Transverse colon (tissue), 4 donors: ENCODE data around the gene ZNF500. TPM values are rescaled to one million over a fixed set of nuclear protein-coding genes. Genes with fewer than 3 reads are reported as not detected.

ENCODE experiments used
- DNase-seq: peaks from one replicate; pipeline ENCODE4 v3.0.0-alpha.2; 2019
- H3K27ac ChIP-seq, 4 donors: fragments of 200-600 bp; sonication (generic); 2 replicates each; pipeline ENCODE4 v1.5.1; 2016 to 2018; ENCODE audit warnings: inconsistent platforms in 4 of 4
- H3K27me3 ChIP-seq: fragments of 200-600 bp; sonication (generic); 2 replicates; pipeline ENCODE4 v1.5.1; 2017; ENCODE audit warnings: inconsistent platforms
- H3K36me3 ChIP-seq, 4 donors: fragments of 200-600 bp; sonication (generic); 2 replicates each; pipeline ENCODE4 v1.5.1; 2017 to 2019; ENCODE audit warnings: inconsistent platforms in 4 of 4
- H3K4me1 ChIP-seq, 4 donors: fragments of 200-600 bp; sonication (generic); 2 replicates each; pipeline ENCODE4 v1.5.1; 2017 to 2020; ENCODE audit warnings: inconsistent platforms in 4 of 4
- H3K4me3 ChIP-seq, 4 donors: fragments of 200-600 bp; sonication (generic); 1 replicate in 1 of 4; 2 replicates in 3 of 4; pipeline versions ENCODE4 v1.5.1 to v1.6.1; 2017 to 2019; ENCODE audit warnings: inconsistent platforms in 4 of 4
- H3K9me3 ChIP-seq, 2 donors: fragments of 200-600 bp; sonication (generic); 2 replicates each; pipeline ENCODE4 v1.5.1; 2017 to 2019; ENCODE audit warnings: inconsistent platforms in 2 of 2
- EP300 ChIP-seq: sonication (generic); formaldehyde crosslinking; IDR thresholded peaks from one replicate; pipeline ENCODE4 v1.6.1; 2017; ENCODE audit warnings: antibody characterized with exemption, low read depth
- POLR2A ChIP-seq: fragments of 450-650 bp; IDR thresholded peaks from one replicate; pipeline ENCODE4 v1.6.1; 2016; ENCODE audit warnings: antibody characterized with exemption, mild to moderate bottlenecking, moderate library complexity
- POLR2AphosphoS5 ChIP-seq, 3 donors: sonication (generic); formaldehyde crosslinking; IDR thresholded peaks; one replicate each; pipeline ENCODE4 v1.6.1; 2016; ENCODE audit warnings: antibody characterized with exemption in 3 of 3
- WGBS, 2 donors: methylation state at CpG; one replicate each; pipeline ENCODE4 v1.1.5; 2018; ENCODE audit warnings: low coverage in 1 of 2; 5-methylcytosine and 5-hydroxymethylcytosine counted together
- in situ Hi-C, 4 donors: fragments of 200-750 bp; cut with MboI; loops; one replicate each; pipeline versions ENCODE4 v1.15.0 to v1.15.1; 2017; ENCODE audit warnings: low sequenced_read_pairs in 3 of 4, low pct_ligation_motif_present in 1 of 4, low pct_unique_long_range_greater_than_20kb in 1 of 4
- intact Hi-C: fragments of 100-400 bp; cut with DNase I; formaldehyde crosslinking; loops from one replicate; pipeline ENCODE4 v1.15.1; 2023; ENCODE audit warnings: low total_unique reads
- total RNA-seq, 4 donors: library from RNA; depleted of rRNA; stranded (reverse); fragments of >200 nt; gene quantifications; one replicate each; pipeline ENCODE4 v1.1.0, GENCODE V29; 2016
- TF ChIP-seq, protein P1 (sequence below), 5 experiments: fragments of 200-600 bp in 3 of 5; fragments of 450-650 bp in 2 of 5; sonication (generic) in 3 of 5; IDR thresholded peaks; 1 replicate in 2 of 5; 2 replicates in 3 of 5; pipeline ENCODE4 v1.5.1; 2016 to 2017; ENCODE audit warnings: antibody characterized with exemption in 5 of 5, inconsistent platforms in 3 of 5, mild to moderate bottlenecking in 2 of 5, moderate library complexity in 1 of 5

Gene ZNF500
- total RNA-seq, 4 donors from 2014 or later = 9.7 to 31.2 (median 11.6) TPM

DNA sequence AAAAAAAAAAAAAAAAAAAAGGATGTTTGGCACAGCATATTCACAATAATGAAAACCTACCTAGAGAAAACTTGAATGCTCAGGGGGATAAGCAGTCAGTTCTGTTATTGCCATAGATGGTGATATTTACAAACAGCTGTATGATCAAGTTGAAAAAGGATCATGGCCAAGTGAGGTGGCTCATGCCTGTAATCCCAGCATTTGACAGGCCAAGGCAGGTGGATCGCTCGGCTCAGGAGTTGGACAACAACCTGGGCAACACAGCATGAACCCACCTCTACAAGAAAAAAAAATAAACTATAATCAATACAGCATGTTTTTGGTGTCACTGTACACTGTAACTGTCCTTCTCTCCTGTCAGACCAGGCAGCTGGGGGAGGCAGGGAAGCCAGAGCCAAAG, 52.0 kb downstream of the ZNF500 start:
- H3K36me3 ChIP-seq = peaks cover 0 to 16% (median 0%) of the 10 kb centered on the region in 4 donors
- no peaks in the 10 kb centered on the region for H3K27me3 ChIP-seq
- intact Hi-C loops (no loop called here), in situ Hi-C loops (no loop called here)
- H3K27ac ChIP-seq = no peak overlapping the region
- TF ChIP-seq POLR2AphosphoS5 (IDR thresholded peaks at IDR 0.05) (no peak), POLR2A (no peak), EP300 (no peak)
- TF ChIP-seq, protein P1, sequence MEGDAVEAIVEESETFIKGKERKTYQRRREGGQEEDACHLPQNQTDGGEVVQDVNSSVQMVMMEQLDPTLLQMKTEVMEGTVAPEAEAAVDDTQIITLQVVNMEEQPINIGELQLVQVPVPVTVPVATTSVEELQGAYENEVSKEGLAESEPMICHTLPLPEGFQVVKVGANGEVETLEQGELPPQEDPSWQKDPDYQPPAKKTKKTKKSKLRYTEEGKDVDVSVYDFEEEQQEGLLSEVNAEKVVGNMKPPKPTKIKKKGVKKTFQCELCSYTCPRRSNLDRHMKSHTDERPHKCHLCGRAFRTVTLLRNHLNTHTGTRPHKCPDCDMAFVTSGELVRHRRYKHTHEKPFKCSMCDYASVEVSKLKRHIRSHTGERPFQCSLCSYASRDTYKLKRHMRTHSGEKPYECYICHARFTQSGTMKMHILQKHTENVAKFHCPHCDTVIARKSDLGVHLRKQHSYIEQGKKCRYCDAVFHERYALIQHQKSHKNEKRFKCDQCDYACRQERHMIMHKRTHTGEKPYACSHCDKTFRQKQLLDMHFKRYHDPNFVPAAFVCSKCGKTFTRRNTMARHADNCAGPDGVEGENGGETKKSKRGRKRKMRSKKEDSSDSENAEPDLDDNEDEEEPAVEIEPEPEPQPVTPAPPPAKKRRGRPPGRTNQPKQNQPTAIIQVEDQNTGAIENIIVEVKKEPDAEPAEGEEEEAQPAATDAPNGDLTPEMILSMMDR (IDR thresholded peaks at IDR 0.05) = no peak
- no peaks in the 10 kb centered on the region for H3K4me1 ChIP-seq
- H3K9me3 ChIP-seq = no peaks in the 10 kb centered on the region
- 97 to 100% methylated on average over 2 of the region's 2 CpGs for WGBS, 2 donors
- DNase-seq = no peak
- no peak overlapping the region for H3K4me3 ChIP-seq

- no peak for TF ChIP-seq EP300
- no peak for TF ChIP-seq POLR2A
- TF ChIP-seq, protein P1 (IDR thresholded peaks at IDR 0.05) = no peak
- TF ChIP-seq POLR2AphosphoS5 (IDR thresholded peaks at IDR 0.05) = no peak
- intact Hi-C loops (no loop called here), in situ Hi-C loops (no loop called here)
These were observed 53.1 kb downstream of the ZNF500 start for GRCh38 chr16:4713663-4714501.

DNA sequence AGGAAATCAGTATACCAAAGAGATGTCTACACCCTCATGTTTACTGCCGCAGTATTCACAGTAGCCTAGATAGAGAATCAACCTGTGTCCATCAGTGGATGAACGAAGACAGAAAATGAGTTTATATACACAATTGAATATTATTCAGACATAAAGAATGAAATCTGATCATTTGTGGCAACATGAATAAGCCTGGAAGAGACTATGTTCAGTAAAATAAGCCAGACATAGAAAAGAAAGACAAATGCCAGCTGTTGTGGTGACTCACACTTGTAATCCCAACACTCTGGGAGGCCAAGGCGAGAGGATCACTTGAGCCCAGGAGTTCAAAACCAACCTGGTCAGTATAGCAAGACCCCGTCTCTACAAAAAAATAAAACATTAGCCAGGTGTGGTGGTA, 57.5 kb downstream of the ZNF500 start:
- 91 to 100% methylated on average over 1 to 4 of the region's 4 CpGs for WGBS, 2 donors
- Histone ChIP-seq H3K9me3 (no peaks in the 10 kb centered on the region), H3K36me3 (peaks cover 0 to 16% (median 7%) of the 10 kb centered on the region in 4 donors), H3K27me3 (no peaks in the 10 kb centered on the region), H3K4me3 (no peak overlapping the region), H3K4me1 (no peaks in the 10 kb centered on the region), H3K27ac (no peak overlapping the region)
- no peak for DNase-seq
- in situ Hi-C loops = no loop called here
- TF ChIP-seq, protein P1 (IDR thresholded peaks at IDR 0.05) = no peak
- TF ChIP-seq POLR2A = no peak
- TF ChIP-seq POLR2AphosphoS5 (IDR thresholded peaks at IDR 0.05) = no peak
- TF ChIP-seq EP300 = no peak
- intact Hi-C loops = no loop called here

More at GRCh38 chr16:4713663-4714501, 53.1 kb downstream of the ZNF500 start:
- no peaks in the 10 kb centered on the region for H3K4me1 ChIP-seq
- 91 to 93% methylated on average over 2 to 18 of the region's 18 CpGs for WGBS, 2 donors
- no peaks in the 10 kb centered on the region for H3K9me3 ChIP-seq
- no peak overlapping the region for H3K27ac ChIP-seq
- no peaks in the 10 kb centered on the region for H3K27me3 ChIP-seq
- no peak overlapping the region for H3K4me3 ChIP-seq
- no peak for DNase-seq
- H3K36me3 ChIP-seq = peaks cover 0 to 16% (median 2%) of the 10 kb centered on the region in 4 donors

GRCh38 chr16:4706871-4707270, 60.1 kb downstream of the ZNF500 start:
- H3K4me1 ChIP-seq = peaks cover 0 to 11% (median 8%) of the 10 kb centered on the region in 4 donors
- in situ Hi-C loops = no loop called here
- 86 to 93% methylated on average over 3 to 7 of the region's 7 CpGs for WGBS, 2 donors
- no peaks in the 10 kb centered on the region for H3K27me3 ChIP-seq
- H3K9me3 ChIP-seq = no peaks in the 10 kb centered on the region
- TF ChIP-seq EP300 = no peak
- TF ChIP-seq POLR2A = no peak
- TF ChIP-seq, protein P1 (IDR thresholded peaks at IDR 0.05) = no peak
- no peak for TF ChIP-seq POLR2AphosphoS5 (IDR thresholded peaks at IDR 0.05)
- H3K36me3 ChIP-seq = peaks cover 0 to 20% (median 4%) of the 10 kb centered on the region in 4 donors
- no peak overlapping the region for H3K27ac ChIP-seq
- no peak for DNase-seq
- intact Hi-C loops = no loop called here
- no peak overlapping the region for H3K4me3 ChIP-seq
